ENCODE measurements around the gene FKBP3. TPM values are rescaled to one million over a fixed set of nuclear protein-coding genes. Genes with fewer than 3 reads are reported as not detected.

FKBP3 gene
- total and polyA plus RNA-seq, 4 donors, result 30.6 to 76.5 (median 41.0) TPM

- Histone ChIP-seq H3K4me1 (ENCODE audit: control insufficient read depth in 5 of 5, insufficient read depth in 5 of 5, low read length in 5 of 5) (no peaks in the 10 kb centered on the region), H3K27me3 (ENCODE audit: control insufficient read depth in 3 of 3, insufficient read depth in 3 of 3, low read length in 2 of 3) (no peaks in the 10 kb centered on the region), H3K9ac (ENCODE audit: insufficient read depth in 1 of 2, low read length in 2 of 2) (no peak overlapping the region), H3K27ac (ENCODE audit: low read depth in 1 of 2, low read length in 1 of 2) (no peak overlapping the region), H3K9me3 (ENCODE audit: control insufficient read depth in 4 of 4, insufficient read depth in 3 of 4, low read length in 3 of 4) (no peaks in the 10 kb centered on the region), H3K4me3 (no peak overlapping the region), H3K36me3 (ENCODE audit: control insufficient read depth in 4 of 4, insufficient read depth in 4 of 4, low read length in 4 of 4) (no peaks in the 10 kb centered on the region)
- TF ChIP-seq, protein P1, sequence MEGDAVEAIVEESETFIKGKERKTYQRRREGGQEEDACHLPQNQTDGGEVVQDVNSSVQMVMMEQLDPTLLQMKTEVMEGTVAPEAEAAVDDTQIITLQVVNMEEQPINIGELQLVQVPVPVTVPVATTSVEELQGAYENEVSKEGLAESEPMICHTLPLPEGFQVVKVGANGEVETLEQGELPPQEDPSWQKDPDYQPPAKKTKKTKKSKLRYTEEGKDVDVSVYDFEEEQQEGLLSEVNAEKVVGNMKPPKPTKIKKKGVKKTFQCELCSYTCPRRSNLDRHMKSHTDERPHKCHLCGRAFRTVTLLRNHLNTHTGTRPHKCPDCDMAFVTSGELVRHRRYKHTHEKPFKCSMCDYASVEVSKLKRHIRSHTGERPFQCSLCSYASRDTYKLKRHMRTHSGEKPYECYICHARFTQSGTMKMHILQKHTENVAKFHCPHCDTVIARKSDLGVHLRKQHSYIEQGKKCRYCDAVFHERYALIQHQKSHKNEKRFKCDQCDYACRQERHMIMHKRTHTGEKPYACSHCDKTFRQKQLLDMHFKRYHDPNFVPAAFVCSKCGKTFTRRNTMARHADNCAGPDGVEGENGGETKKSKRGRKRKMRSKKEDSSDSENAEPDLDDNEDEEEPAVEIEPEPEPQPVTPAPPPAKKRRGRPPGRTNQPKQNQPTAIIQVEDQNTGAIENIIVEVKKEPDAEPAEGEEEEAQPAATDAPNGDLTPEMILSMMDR (IDR thresholded peaks at IDR 0.05; ENCODE audit: control extremely low read depth, extremely low read depth), result no peak
- ATAC-seq (ENCODE audit: insufficient read depth, low FRiP score) (no peak), DNase-seq (peak in 2 of 3 donors; percentile 27 to 53)
- WGBS, 2 donors, result 33 to 70% methylated on average over 5 of the region's 5 CpGs
Observed at GRCh38 chr14:45177076-45177475, 42.8 kb upstream of the FKBP3 start.

DNA sequence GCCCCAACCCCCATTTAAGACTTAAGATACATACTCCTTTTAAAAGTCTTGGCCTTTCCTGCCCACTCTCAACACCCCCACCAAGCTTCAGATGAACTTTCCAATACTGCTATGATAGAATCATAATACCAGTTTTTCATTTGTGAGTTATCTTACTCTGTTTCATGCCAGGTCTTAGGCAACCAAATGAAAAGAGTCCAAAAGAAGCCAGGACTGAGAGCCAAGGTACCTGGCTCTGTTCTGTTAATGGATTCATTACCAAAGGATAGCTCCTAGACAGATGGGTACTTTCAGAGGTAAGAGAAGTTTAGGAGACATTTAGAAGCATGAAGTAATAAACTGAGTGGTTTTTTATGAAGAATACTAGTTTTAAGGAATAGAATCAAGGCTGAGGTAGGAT lies 35.6 kb upstream of the FKBP3 start:
- Histone ChIP-seq H3K27ac (ENCODE audit: low read depth in 1 of 2, low read length in 1 of 2) (no peak overlapping the region), H3K4me1 (ENCODE audit: control insufficient read depth in 5 of 5, insufficient read depth in 5 of 5, low read length in 5 of 5) (no peaks in the 10 kb centered on the region), H3K4me3 (no peak overlapping the region), H3K9ac (ENCODE audit: insufficient read depth in 1 of 2, low read length in 2 of 2) (no peak overlapping the region), H3K9me3 (ENCODE audit: control insufficient read depth in 4 of 4, insufficient read depth in 3 of 4, low read length in 3 of 4) (no peaks in the 10 kb centered on the region), H3K27me3 (ENCODE audit: control insufficient read depth in 3 of 3, insufficient read depth in 3 of 3, low read length in 2 of 3) (no peaks in the 10 kb centered on the region), H3K36me3 (ENCODE audit: control insufficient read depth in 4 of 4, insufficient read depth in 4 of 4, low read length in 4 of 4) (peaks cover 0 to 4% (median 3%) of the 10 kb centered on the region in 4 donors)
- TF ChIP-seq, protein P1 (IDR thresholded peaks at IDR 0.05; ENCODE audit: control extremely low read depth, extremely low read depth), result no peak
- ATAC-seq (ENCODE audit: insufficient read depth, low FRiP score) (no peak), DNase-seq (no peak)

- Histone ChIP-seq H3K9me3 (ENCODE audit: control insufficient read depth in 4 of 4, insufficient read depth in 3 of 4, low read length in 3 of 4) (no peaks in the 10 kb centered on the region), H3K36me3 (ENCODE audit: control insufficient read depth in 4 of 4, insufficient read depth in 4 of 4, low read length in 4 of 4) (peaks cover 0 to 2% (median under 1%) of the 10 kb centered on the region in 4 donors), H3K4me1 (ENCODE audit: control insufficient read depth in 5 of 5, insufficient read depth in 5 of 5, low read length in 5 of 5) (no peaks in the 10 kb centered on the region), H3K9ac (ENCODE audit: insufficient read depth in 1 of 2, low read length in 2 of 2) (no peak overlapping the region), H3K4me3 (no peak overlapping the region), H3K27ac (ENCODE audit: low read depth in 1 of 2, low read length in 1 of 2) (no peak overlapping the region), H3K27me3 (ENCODE audit: control insufficient read depth in 3 of 3, insufficient read depth in 3 of 3, low read length in 2 of 3) (no peaks in the 10 kb centered on the region)
- TF ChIP-seq, protein P1 (IDR thresholded peaks at IDR 0.05; ENCODE audit: control extremely low read depth, extremely low read depth), result no peak
- no peak for DNase-seq
- no peak for ATAC-seq (ENCODE audit: insufficient read depth, low FRiP score)
Observed at GRCh38 chr14:45156067-45156466, 21.8 kb upstream of the FKBP3 start.

- no peak overlapping the region for H3K4me3 ChIP-seq
- H3K9ac ChIP-seq (ENCODE audit: insufficient read depth in 1 of 2, low read length in 2 of 2), result no peak overlapping the region
- TF ChIP-seq, protein P1 (IDR thresholded peaks at IDR 0.05; ENCODE audit: control extremely low read depth, extremely low read depth), result no peak
- H3K27me3 ChIP-seq (ENCODE audit: control insufficient read depth in 3 of 3, insufficient read depth in 3 of 3, low read length in 2 of 3), result no peaks in the 10 kb centered on the region
- ATAC-seq (ENCODE audit: insufficient read depth, low FRiP score) (no peak), DNase-seq (no peak)
- H3K4me1 ChIP-seq (ENCODE audit: control insufficient read depth in 5 of 5, insufficient read depth in 5 of 5, low read length in 5 of 5), result no peaks in the 10 kb centered on the region
- H3K9me3 ChIP-seq (ENCODE audit: control insufficient read depth in 4 of 4, insufficient read depth in 3 of 4, low read length in 3 of 4), result no peaks in the 10 kb centered on the region
- WGBS, 2 donors, result 96 to 97% methylated on average over 4 of the region's 4 CpGs
- H3K36me3 ChIP-seq (ENCODE audit: control insufficient read depth in 4 of 4, insufficient read depth in 4 of 4, low read length in 4 of 4), result peaks cover 0 to 6% (median 1%) of the 10 kb centered on the region in 4 donors
- H3K27ac ChIP-seq (ENCODE audit: low read depth in 1 of 2, low read length in 1 of 2), result no peak overlapping the region
Observed at GRCh38 chr14:45150386-45150890, 16.2 kb upstream of the FKBP3 start.

Measured in lung (tissue), 12 donors.